HEK293 (cell line): ENCODE measurements around the gene CCL28.
A peak's percentile ranks its signal among the peaks of the same experiment; 100 is the strongest.

Experiments
- FEZF1 ChIP-seq: fragments of 450-650 bp; formaldehyde crosslinking; IDR thresholded peaks from 2 replicates; pipeline ENCODE4 v1.5.1; 2016; ENCODE audit warnings: missing biosample characterization, missing genetic modification characterization
- KLF8 ChIP-seq: fragments of 450-650 bp; formaldehyde crosslinking; IDR thresholded peaks from 2 replicates; pipeline ENCODE4 v1.5.1; 2016; ENCODE audit warnings: missing biosample characterization, missing genetic modification characterization
- SCRT2 ChIP-seq: fragments of 450-650 bp; formaldehyde crosslinking; IDR thresholded peaks from 2 replicates; pipeline ENCODE4 v1.5.1; 2016; ENCODE audit warnings: missing biosample characterization, missing genetic modification characterization
- SETDB1 ChIP-seq: IDR thresholded peaks from one replicate; pipeline ENCODE4 v1.6.1; 2017; ENCODE audit warnings: mild to moderate bottlenecking, low read length, moderate library complexity, mixed read lengths; ENCODE audit not compliant: insufficient read length
- SP3 ChIP-seq: fragments of 450-650 bp; formaldehyde crosslinking; IDR thresholded peaks from 2 replicates; pipeline ENCODE4 v1.5.1; 2016; ENCODE audit warnings: missing biosample characterization, missing genetic modification characterization
- SP7 ChIP-seq: fragments of 450-650 bp; formaldehyde crosslinking; IDR thresholded peaks from 2 replicates; pipeline ENCODE4 v1.5.1; 2016; ENCODE audit warnings: missing biosample characterization, missing genetic modification characterization
- ZBTB21 ChIP-seq: fragments of 450-650 bp; formaldehyde crosslinking; IDR thresholded peaks from 2 replicates; pipeline ENCODE4 v1.5.1; 2017; ENCODE audit warnings: missing biosample characterization, missing genetic modification characterization
- ZBTB7A ChIP-seq: fragments of 450-650 bp; formaldehyde crosslinking; IDR thresholded peaks from 2 replicates; pipeline ENCODE4 v1.5.1; 2016; ENCODE audit warnings: low read depth, missing biosample characterization, missing genetic modification characterization
- ZNF112 ChIP-seq: fragments of 450-650 bp; formaldehyde crosslinking; IDR thresholded peaks from 2 replicates; pipeline ENCODE4 v1.5.0; 2017; ENCODE audit warnings: missing biosample characterization, missing genetic modification characterization
- ZNF146 ChIP-seq: fragments of 450-650 bp; formaldehyde crosslinking; IDR thresholded peaks from 2 replicates; pipeline ENCODE4 v1.5.1; 2016; ENCODE audit warnings: missing biosample characterization, missing genetic modification characterization
- ZNF169 ChIP-seq: fragments of 450-650 bp; formaldehyde crosslinking; IDR thresholded peaks from 2 replicates; pipeline ENCODE4 v1.5.1; 2016; ENCODE audit warnings: missing biosample characterization, missing genetic modification characterization
- ZNF184 ChIP-seq: fragments of 450-650 bp; IDR thresholded peaks from 2 replicates; pipeline ENCODE4 v1.5.1; 2018; ENCODE audit warnings: missing biosample characterization, mild to moderate bottlenecking, missing genetic modification characterization
- ZNF214 ChIP-seq: fragments of 450-650 bp; formaldehyde crosslinking; IDR thresholded peaks from 2 replicates; pipeline ENCODE4 v1.5.1; 2017; ENCODE audit warnings: missing biosample characterization, mild to moderate bottlenecking, missing genetic modification characterization, borderline replicate concordance
- ZNF24 ChIP-seq: fragments of 450-650 bp; formaldehyde crosslinking; IDR thresholded peaks from 2 replicates; pipeline ENCODE4 v1.5.1; 2016; ENCODE audit warnings: missing biosample characterization, missing genetic modification characterization
- ZNF324 ChIP-seq: fragments of 450-650 bp; formaldehyde crosslinking; IDR thresholded peaks from 2 replicates; pipeline ENCODE4 v1.5.1; 2016; ENCODE audit warnings: missing biosample characterization, missing genetic modification characterization
- ZNF335 ChIP-seq: fragments of 450-650 bp; formaldehyde crosslinking; conservative IDR thresholded peaks from 2 replicates; pipeline ENCODE4 v1.5.1; 2016; ENCODE audit warnings: missing biosample characterization, missing genetic modification characterization
- ZNF350 ChIP-seq: fragments of 450-650 bp; formaldehyde crosslinking; IDR thresholded peaks from 2 replicates; pipeline ENCODE4 v1.5.0; 2017; ENCODE audit warnings: missing biosample characterization, mild to moderate bottlenecking, missing genetic modification characterization
- ZNF558 ChIP-seq: fragments of 450-650 bp; formaldehyde crosslinking; IDR thresholded peaks from 2 replicates; pipeline ENCODE4 v1.5.1; 2016; ENCODE audit warnings: missing biosample characterization, missing genetic modification characterization
- ZNF777 ChIP-seq: fragments of 450-650 bp; formaldehyde crosslinking; IDR thresholded peaks from 2 replicates; pipeline ENCODE4 v1.5.1; 2017; ENCODE audit warnings: missing biosample characterization, missing genetic modification characterization, borderline replicate concordance
- TF ChIP-seq, protein P1 (sequence below): fragments of 450-650 bp; formaldehyde crosslinking; IDR thresholded peaks from 2 replicates; pipeline ENCODE4 v1.5.1; 2016; ENCODE audit warnings: missing biosample characterization, missing genetic modification characterization, borderline replicate concordance
- TF ChIP-seq, protein P2 (sequence below): fragments of 450-650 bp; formaldehyde crosslinking; IDR thresholded peaks from 2 replicates; pipeline ENCODE4 v1.5.1; 2016; ENCODE audit warnings: missing biosample characterization, missing genetic modification characterization, borderline replicate concordance
- TF ChIP-seq, protein P3 (sequence below): fragments of 450-650 bp; formaldehyde crosslinking; IDR thresholded peaks from 2 replicates; pipeline ENCODE4 v1.5.1; 2016; ENCODE audit warnings: missing biosample characterization, missing genetic modification characterization, low read depth
- TF ChIP-seq, protein P4 (sequence below): fragments of 450-650 bp; formaldehyde crosslinking; IDR thresholded peaks from 2 replicates; pipeline ENCODE4 v1.5.1; 2016; ENCODE audit warnings: missing biosample characterization, missing genetic modification characterization
- TF ChIP-seq, protein P5 (sequence below): fragments of 450-650 bp; formaldehyde crosslinking; IDR thresholded peaks from 2 replicates; pipeline ENCODE4 v1.5.1; 2017; ENCODE audit warnings: missing biosample characterization, missing genetic modification characterization
- TF ChIP-seq, protein P6 (sequence below): fragments of 450-650 bp; formaldehyde crosslinking; IDR thresholded peaks from 2 replicates; pipeline ENCODE4 v1.5.0; 2017; ENCODE audit warnings: missing biosample characterization, missing genetic modification characterization, borderline replicate concordance
- TF ChIP-seq, protein P7 (sequence below): fragments of 450-650 bp; formaldehyde crosslinking; IDR thresholded peaks from 2 replicates; pipeline ENCODE4 v1.5.1; 2016; ENCODE audit warnings: missing biosample characterization, missing genetic modification characterization

Gene CCL28

DNA sequence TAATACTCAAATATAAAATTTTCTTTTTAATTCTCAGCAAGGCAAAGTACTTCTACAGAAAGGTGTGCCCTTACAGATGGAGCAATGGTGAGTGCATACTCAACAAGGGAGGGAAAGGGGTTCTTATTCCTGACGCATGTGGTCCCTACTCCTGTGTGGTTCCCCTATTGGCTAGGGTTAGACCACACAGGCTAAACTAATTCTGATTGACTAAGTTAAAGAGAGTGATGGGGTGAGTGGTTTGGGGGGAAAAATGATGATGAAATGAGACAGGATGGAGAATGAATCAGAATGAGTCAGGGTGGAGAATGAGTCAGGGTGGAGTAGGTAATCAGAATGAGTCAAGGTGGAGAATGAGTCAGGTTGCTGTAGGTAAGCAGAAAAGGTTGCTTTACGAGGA lies 76.0 kb downstream of the CCL28 start (continued):
- peak; percentile 68; the same call in 1 of the 2 replicates for TF ChIP-seq ZNF24 (tag by site-specific recombination)
- TF ChIP-seq ZNF184 (tag by site-specific recombination), result 0 out of 2 replicates have a peak, but pooled peaks have one; percentile 48
- TF ChIP-seq KLF8 (tag by site-specific recombination), result peak; percentile 68
- TF ChIP-seq, protein P1, sequence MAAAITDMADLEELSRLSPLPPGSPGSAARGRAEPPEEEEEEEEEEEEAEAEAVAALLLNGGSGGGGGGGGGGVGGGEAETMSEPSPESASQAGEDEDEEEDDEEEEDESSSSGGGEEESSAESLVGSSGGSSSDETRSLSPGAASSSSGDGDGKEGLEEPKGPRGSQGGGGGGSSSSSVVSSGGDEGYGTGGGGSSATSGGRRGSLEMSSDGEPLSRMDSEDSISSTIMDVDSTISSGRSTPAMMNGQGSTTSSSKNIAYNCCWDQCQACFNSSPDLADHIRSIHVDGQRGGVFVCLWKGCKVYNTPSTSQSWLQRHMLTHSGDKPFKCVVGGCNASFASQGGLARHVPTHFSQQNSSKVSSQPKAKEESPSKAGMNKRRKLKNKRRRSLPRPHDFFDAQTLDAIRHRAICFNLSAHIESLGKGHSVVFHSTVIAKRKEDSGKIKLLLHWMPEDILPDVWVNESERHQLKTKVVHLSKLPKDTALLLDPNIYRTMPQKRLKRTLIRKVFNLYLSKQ (tag by site-specific recombination), result no peak
- TF ChIP-seq ZBTB7A (tag by site-specific recombination), result no peak
- TF ChIP-seq ZNF112, result 0 out of 2 replicates have a peak, but pooled peaks have one; percentile 28
- TF ChIP-seq ZBTB21 (tag by site-specific recombination), result peak; percentile 66; the same call in 1 of the 2 replicates
- TF ChIP-seq ZNF777 (tag by site-specific recombination), result no peak
- TF ChIP-seq SETDB1, result peak; percentile 96
- TF ChIP-seq, protein P2, sequence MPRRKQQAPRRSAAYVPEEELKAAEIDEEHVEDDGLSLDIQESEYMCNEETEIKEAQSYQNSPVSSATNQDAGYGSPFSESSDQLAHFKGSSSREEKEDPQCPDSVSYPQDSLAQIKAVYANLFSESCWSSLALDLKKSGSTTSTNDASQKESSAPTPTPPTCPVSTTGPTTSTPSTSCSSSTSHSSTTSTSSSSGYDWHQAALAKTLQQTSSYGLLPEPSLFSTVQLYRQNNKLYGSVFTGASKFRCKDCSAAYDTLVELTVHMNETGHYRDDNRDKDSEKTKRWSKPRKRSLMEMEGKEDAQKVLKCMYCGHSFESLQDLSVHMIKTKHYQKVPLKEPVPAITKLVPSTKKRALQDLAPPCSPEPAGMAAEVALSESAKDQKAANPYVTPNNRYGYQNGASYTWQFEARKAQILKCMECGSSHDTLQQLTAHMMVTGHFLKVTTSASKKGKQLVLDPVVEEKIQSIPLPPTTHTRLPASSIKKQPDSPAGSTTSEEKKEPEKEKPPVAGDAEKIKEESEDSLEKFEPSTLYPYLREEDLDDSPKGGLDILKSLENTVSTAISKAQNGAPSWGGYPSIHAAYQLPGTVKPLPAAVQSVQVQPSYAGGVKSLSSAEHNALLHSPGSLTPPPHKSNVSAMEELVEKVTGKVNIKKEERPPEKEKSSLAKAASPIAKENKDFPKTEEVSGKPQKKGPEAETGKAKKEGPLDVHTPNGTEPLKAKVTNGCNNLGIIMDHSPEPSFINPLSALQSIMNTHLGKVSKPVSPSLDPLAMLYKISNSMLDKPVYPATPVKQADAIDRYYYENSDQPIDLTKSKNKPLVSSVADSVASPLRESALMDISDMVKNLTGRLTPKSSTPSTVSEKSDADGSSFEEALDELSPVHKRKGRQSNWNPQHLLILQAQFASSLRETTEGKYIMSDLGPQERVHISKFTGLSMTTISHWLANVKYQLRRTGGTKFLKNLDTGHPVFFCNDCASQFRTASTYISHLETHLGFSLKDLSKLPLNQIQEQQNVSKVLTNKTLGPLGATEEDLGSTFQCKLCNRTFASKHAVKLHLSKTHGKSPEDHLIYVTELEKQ (tag by site-specific recombination), result peak; percentile 61; the same call in 1 of the 2 replicates
- no peak for TF ChIP-seq ZNF350 (tag by site-specific recombination)
- TF ChIP-seq ZNF169 (tag by site-specific recombination), result peak; percentile 80; the same call in 1 of the 2 replicates
- TF ChIP-seq, protein P3, sequence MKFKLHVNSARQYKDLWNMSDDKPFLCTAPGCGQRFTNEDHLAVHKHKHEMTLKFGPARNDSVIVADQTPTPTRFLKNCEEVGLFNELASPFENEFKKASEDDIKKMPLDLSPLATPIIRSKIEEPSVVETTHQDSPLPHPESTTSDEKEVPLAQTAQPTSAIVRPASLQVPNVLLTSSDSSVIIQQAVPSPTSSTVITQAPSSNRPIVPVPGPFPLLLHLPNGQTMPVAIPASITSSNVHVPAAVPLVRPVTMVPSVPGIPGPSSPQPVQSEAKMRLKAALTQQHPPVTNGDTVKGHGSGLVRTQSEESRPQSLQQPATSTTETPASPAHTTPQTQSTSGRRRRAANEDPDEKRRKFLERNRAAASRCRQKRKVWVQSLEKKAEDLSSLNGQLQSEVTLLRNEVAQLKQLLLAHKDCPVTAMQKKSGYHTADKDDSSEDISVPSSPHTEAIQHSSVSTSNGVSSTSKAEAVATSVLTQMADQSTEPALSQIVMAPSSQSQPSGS (tag by site-specific recombination), result 0 out of 2 replicates have a peak, but pooled peaks have one; percentile 60
- TF ChIP-seq, protein P4, sequence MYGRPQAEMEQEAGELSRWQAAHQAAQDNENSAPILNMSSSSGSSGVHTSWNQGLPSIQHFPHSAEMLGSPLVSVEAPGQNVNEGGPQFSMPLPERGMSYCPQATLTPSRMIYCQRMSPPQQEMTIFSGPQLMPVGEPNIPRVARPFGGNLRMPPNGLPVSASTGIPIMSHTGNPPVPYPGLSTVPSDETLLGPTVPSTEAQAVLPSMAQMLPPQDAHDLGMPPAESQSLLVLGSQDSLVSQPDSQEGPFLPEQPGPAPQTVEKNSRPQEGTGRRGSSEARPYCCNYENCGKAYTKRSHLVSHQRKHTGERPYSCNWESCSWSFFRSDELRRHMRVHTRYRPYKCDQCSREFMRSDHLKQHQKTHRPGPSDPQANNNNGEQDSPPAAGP, result 0 out of 2 replicates have a peak, but pooled peaks have one; percentile 48
- no peak for TF ChIP-seq ZNF214
- TF ChIP-seq ZNF146 (tag by site-specific recombination), result no peak
- TF ChIP-seq, protein P5, sequence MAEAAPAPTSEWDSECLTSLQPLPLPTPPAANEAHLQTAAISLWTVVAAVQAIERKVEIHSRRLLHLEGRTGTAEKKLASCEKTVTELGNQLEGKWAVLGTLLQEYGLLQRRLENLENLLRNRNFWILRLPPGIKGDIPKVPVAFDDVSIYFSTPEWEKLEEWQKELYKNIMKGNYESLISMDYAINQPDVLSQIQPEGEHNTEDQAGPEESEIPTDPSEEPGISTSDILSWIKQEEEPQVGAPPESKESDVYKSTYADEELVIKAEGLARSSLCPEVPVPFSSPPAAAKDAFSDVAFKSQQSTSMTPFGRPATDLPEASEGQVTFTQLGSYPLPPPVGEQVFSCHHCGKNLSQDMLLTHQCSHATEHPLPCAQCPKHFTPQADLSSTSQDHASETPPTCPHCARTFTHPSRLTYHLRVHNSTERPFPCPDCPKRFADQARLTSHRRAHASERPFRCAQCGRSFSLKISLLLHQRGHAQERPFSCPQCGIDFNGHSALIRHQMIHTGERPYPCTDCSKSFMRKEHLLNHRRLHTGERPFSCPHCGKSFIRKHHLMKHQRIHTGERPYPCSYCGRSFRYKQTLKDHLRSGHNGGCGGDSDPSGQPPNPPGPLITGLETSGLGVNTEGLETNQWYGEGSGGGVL (tag by site-specific recombination), result peak; percentile 94
- TF ChIP-seq, protein P6, sequence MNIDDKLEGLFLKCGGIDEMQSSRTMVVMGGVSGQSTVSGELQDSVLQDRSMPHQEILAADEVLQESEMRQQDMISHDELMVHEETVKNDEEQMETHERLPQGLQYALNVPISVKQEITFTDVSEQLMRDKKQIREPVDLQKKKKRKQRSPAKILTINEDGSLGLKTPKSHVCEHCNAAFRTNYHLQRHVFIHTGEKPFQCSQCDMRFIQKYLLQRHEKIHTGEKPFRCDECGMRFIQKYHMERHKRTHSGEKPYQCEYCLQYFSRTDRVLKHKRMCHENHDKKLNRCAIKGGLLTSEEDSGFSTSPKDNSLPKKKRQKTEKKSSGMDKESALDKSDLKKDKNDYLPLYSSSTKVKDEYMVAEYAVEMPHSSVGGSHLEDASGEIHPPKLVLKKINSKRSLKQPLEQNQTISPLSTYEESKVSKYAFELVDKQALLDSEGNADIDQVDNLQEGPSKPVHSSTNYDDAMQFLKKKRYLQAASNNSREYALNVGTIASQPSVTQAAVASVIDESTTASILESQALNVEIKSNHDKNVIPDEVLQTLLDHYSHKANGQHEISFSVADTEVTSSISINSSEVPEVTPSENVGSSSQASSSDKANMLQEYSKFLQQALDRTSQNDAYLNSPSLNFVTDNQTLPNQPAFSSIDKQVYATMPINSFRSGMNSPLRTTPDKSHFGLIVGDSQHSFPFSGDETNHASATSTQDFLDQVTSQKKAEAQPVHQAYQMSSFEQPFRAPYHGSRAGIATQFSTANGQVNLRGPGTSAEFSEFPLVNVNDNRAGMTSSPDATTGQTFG (tag by site-specific recombination), result peak; percentile 55; the same call in 1 of the 2 replicates
- TF ChIP-seq, protein P7, sequence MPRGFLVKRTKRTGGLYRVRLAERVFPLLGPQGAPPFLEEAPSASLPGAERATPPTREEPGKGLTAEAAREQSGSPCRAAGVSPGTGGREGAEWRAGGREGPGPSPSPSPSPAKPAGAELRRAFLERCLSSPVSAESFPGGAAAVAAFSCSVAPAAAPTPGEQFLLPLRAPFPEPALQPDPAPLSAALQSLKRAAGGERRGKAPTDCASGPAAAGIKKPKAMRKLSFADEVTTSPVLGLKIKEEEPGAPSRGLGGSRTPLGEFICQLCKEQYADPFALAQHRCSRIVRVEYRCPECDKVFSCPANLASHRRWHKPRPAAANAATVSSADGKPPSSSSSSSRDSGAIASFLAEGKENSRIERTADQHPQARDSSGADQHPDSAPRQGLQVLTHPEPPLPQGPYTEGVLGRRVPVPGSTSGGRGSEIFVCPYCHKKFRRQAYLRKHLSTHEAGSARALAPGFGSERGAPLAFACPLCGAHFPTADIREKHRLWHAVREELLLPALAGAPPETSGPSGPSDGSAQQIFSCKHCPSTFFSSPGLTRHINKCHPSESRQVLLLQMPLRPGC (tag by site-specific recombination), result 0 out of 2 replicates have a peak, but pooled peaks have one; percentile 25
- TF ChIP-seq ZNF558 (tag by site-specific recombination), result peak; percentile 68; the same call in 1 of the 2 replicates
- TF ChIP-seq ZNF335 (tag by site-specific recombination), result 0 out of 2 replicates have a peak, but pooled peaks have one; percentile 16
- TF ChIP-seq SCRT2, result 0 out of 2 replicates have a peak, but pooled peaks have one; percentile 15
- peak; percentile 53 for TF ChIP-seq SP3 (tag by site-specific recombination)
- TF ChIP-seq SP7 (tag by site-specific recombination), result peak; percentile 66
- TF ChIP-seq FEZF1, result no peak
- peak; percentile 86; the same call in 1 of the 2 replicates for TF ChIP-seq ZNF324 (tag by site-specific recombination)
